Cardiac septum (tissue), 1 donor: ENCODE data around the gene FGF18. TPM values are rescaled to one million over a fixed set of nuclear protein-coding genes. Genes with fewer than 3 reads are reported as not detected.

Experiments
- DNase-seq: peaks from one replicate; pipeline ENCODE4 v3.0.0-alpha.2; 2020; ENCODE audit warnings: low spot score
- intact Hi-C: fragments of 100-400 bp; cut with DNase I; formaldehyde crosslinking; loops from one replicate; pipeline ENCODE4 v1.14.0; 2022
- total RNA-seq: library from RNA; stranded (reverse); fragmentation: NEBNext Ultra II Directional; extraction: Animal tissue kit (Norgen Biotek cat#: 25700); gene quantifications from one replicate; pipeline ENCODE4 v1.2.1, GENCODE V29; 2021
- donor health status: DM: no; HTN: no; CAD: no.

FGF18 gene
- total RNA-seq, 1 donor from 2014 or later, result 22.4 TPM

- peak; percentile 51 for DNase-seq
- intact Hi-C loops, result no loop called here
These were observed 14.7 kb downstream of the FGF18 start for GRCh38 chr5:171433982-171434676.

GRCh38 chr5:171434874-171435273 lies 15.4 kb downstream of the FGF18 start:
- peak; percentile 68 for DNase-seq
- intact Hi-C loops, result no loop called here

- intact Hi-C loops, result no loop called here
- no peak for DNase-seq
These were observed 16.5 kb downstream of the FGF18 start for GRCh38 chr5:171435908-171436307.

DNA sequence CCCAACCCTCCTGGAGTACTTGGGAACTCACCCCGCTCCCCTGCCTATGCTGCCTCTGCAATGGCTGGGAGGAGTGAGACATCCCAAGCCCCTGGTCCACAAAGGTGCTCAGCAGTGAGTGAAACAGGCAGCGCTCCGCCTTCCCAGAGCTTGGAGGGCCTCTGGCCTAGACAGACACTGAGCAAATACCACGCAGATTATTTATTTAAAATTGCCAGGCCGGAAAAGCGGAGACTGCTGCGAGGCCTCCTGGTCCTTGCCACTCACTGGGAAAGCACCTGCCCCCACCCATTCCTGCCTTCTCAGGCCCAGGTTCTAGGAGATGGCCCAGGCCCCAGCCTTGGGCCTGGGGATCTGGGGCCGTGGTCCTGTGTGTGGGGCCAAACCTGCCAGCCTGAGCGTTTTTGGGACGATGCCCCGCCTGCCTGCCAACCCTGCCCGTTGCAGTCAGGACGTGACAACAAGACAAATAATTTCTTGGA lies 17.4 kb downstream of the FGF18 start:
- intact Hi-C loops, result no loop called here
- no peak for DNase-seq

GRCh38 chr5:171437286-171437821 lies 17.9 kb downstream of the FGF18 start:
- no peak for DNase-seq
- intact Hi-C loops, result no loop called here

- intact Hi-C loops, result no loop called here
- DNase-seq, result no peak
These were observed 19.3 kb downstream of the FGF18 start for GRCh38 chr5:171438738-171439137.

DNA sequence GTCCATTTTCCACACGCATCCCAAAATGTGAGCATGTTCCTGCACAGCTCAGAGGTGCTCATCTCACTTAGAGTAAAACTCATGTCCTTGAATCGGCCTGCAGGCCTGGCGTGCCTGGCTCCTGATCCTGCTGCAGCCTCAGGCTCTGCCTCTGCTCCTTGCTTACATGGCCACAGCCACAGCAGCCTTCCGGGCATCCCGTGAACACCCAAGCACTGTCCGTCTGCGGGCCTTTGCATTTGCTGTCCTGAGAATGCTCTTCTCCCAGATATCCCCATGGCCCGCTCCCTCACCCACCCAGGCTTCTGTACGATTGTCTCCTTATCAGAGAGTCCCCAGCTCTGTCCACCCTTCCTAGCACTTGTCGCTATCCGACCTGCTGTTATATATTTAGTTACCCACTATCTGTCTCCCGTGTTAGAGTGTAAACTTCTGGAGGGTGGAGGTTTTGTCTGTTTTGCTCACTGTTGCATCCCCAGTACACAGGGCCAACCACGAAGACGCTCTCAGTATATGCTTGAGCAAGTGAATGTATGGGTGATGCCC lies 21.9 kb downstream of the FGF18 start:
- no peak for DNase-seq
- intact Hi-C loops, result no loop called here

GRCh38 chr5:171442287-171443042 lies 23.0 kb downstream of the FGF18 start:
- intact Hi-C loops, result no loop called here
- no peak for DNase-seq

GRCh38 chr5:171444582-171444981 lies 25.1 kb downstream of the FGF18 start:
- intact Hi-C loops, result no loop called here

DNA sequence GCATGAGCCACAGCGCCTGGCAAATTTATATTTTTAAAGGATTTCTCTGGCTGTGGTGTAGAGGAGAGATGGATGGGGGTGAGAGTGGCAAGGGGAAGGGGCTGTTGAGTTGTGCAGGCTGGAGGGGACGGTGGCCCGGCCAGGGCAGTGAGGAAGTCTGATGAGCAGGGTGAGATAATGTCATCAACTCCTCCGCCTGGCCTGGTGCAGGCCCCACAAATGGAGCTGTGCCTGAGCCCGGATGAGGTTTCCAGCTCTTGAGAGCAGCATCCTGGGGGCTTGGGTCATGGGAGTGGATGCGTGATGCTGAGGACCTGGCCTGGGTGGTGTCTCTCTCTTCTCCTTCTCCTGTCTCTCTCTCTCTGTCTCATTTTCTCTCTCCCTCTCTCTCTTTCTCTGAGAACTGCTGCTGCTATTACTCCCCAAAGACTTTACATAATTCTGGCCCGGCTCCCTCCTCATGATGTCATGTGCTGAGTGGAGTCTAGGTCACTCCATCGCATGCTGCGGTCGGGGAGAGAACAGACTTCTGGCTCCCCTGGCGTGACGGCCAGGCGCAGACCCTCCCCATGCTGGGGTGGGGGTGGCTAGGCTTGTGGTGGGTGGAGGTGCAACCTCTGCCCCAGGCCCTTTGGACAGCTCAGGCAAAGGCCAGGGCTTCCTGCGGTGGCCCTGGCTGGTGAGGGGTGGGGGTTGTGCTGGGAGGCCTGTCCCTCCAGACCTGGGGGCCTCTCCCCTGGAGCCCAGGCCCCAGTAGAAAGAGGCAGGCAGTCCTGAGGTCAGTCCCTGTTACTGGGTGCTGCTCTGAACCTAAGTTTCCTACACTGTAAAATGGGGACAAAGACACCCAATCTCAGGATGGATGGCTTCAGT lies 26.4 kb downstream of the FGF18 start:
- no peak for DNase-seq
- intact Hi-C loops, result no loop called here

More at GRCh38 chr5:171444582-171444981, 25.1 kb downstream of the FGF18 start:
- no peak for DNase-seq

DNA sequence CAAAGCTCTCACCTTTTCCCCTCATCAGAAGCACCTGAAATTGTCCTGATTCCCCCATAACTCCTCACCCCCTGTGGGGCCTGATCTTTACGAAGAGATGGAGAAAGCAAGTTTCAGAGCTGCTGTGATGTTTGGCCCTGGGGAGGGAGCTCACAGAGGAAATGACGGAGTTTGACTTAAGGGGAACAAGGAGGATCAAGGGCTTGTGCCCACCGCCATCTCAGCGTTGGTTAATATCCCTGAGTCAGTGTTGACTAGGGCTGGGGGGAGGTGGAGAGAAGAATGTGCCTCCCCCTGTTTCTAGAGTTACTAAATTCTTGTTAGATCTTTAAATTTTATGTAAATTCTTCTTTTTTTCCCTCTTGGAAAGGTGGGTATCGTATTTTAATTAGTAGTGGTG lies 27.8 kb downstream of the FGF18 start:
- DNase-seq, result no peak
- intact Hi-C loops, result no loop called here

- DNase-seq, result no peak
- intact Hi-C loops, result no loop called here
These were observed 30.0 kb downstream of the FGF18 start for GRCh38 chr5:171449426-171449825.

DNA sequence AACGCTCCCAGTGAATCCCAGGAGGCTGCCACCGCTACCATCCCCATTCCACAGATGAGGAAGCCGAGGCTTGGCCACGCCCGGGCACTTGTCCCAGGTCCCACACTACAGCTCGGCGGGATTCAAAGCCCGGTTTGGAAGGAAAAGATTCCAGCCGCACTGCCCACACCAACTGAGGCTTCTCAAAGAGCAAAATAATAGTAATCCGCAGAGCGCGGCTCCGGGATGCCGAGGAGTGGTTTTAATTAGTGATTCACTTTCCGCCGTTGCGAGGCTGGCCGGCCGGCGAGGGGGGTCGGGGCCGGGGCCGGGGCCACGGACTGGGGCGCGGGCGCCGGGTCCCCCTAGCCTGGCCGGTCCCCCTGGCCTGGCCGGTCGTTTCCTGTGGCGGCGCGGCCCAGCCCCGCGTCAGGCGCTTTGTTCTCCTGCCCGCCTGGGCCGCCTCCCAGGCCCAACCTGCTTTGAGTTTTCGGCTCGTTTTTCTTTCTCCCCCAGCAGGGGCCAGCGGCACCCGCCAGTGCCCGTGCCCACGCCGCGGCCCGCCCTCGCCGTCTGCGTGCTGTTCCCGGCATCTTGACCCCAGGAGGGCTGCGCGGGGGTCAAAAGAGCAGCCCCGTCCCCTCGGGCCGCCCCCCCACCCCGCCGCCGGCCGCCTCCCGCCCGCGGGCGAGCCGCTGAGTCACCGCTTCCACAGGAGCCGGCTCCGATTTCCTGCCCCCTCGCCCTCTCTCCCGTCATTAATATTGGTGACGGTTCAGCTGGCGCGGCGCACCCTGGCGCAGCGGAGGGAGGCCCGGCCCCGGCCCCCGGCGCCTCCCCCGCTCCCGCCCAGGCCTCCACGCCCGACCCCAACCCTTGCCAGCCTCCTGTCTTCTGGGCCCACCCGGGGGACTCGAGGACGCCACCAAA lies 31.2 kb downstream of the FGF18 start:
- intact Hi-C loops, result no loop called here
- DNase-seq, result no peak

DNA sequence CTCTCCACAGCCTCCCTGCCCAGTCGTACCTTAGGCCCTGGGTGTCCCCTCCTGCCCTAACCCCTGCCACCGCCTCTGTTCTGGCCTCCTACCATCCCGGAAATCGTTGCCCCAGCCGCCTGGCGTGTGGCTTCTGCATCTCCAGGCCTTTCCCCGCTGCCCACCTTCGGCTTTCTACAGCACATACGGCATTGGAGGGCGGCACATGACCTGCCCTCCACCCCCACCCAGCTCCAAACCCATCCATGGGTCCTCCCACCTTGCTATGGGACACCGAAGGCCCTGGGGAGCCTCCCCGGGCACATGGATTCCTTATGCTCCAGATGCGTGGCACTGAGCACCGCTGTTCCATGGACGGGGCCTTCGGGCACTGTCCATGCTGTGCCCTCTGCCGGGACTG lies 32.0 kb downstream of the FGF18 start:
- DNase-seq, result no peak
- intact Hi-C loops, result no loop called here

DNA sequence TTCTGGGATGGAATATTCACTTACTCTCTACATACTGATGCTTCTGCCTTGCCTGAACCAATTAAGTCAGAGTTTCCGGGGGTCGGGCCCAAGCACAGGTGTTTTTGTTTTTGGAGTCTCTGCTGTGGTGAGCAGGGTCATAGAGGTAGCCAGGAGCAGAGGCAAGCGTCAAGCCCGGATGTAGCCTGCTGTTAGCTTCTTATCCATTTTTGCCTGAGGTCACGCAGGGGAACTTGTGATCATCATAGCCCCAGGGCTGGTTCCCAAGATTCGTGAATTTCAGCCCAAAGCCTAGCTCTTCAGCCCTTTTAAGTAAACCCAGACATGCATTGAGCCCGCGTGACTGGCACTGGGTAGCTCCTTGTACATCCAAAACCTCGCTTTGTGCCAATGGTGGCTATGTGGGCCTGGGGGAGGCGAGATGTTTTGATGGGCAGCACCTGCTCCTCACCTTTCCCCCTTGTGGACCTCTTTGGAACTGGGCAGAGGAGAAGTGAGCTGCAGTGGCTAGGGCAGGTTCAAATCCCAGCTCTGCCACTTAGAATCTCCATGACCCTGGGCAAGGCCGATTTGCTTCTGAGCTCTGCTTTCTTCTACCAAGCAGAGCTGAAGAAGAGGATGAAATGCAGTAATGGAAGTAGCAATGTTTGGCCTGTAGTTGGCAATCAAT lies 33.7 kb downstream of the FGF18 start:
- intact Hi-C loops, result no loop called here
- DNase-seq, result no peak

DNA sequence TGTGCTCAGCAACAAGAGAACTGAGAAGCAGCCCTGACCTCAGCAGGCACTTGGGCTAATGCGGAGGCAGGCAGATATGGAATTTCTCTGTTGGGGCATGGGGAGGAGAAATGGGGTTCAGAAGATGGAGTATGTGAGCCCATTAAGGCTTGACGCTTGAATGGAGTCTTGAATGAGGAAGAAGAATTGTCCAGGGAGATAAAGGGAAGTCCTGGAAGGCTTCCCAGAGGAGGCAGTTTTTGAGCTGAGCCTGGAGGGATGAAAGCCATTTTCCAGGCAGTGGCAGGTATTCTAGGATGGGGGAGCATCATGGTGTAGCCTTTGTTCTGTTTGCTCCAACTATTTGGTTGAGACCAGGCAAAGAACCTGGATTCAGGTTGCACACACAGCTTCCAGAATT lies 34.5 kb downstream of the FGF18 start:
- no peak for DNase-seq
- intact Hi-C loops, result no loop called here

GRCh38 chr5:171454549-171454948 lies 35.1 kb downstream of the FGF18 start:
- intact Hi-C loops, result no loop called here
- no peak for DNase-seq

DNA sequence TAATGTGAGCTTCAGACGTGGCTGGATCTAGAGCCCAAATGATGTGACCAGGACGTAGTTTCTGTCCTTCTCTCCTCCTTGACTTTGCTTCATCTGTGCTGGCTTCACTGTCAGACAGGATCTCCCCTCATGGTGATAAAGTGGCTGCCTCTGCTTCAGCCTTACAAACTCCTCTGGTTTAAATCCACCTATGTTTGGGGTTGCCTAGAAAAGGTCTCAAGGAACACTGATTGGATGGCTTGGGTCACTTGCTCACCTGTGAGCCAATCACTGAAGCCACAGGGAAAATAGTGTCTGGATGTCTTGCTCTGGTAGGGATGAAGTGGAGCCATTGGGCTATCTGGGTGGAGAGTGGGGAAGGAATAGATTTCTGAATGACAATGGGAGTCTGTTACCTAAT lies 36.1 kb downstream of the FGF18 start:
- DNase-seq, result no peak

More for the DNA sequence above, 36.1 kb downstream of the FGF18 start:
- intact Hi-C loops, result no loop called here
